ENCODE results near the gene DIS3L2.

DIS3L2 gene

GRCh38 chr2:232341739-232342126 is 380.2 kb downstream of the DIS3L2 start:
- no peak overlapping the region for H2AFZ ChIP-seq (ENCODE audit: low read length)
- no peaks in the 10 kb centered on the region for H3K9me3 ChIP-seq (ENCODE audit: insufficient read depth, low read depth, low read length)
- no peaks in the 10 kb centered on the region for H3K79me2 ChIP-seq (ENCODE audit: insufficient read depth, low read length)
- H3K9ac ChIP-seq (ENCODE audit: low read depth, low read length, poor library complexity, severe bottlenecking), result no peak overlapping the region
- no peaks in the 10 kb centered on the region for H3K9me2 ChIP-seq (replicated peaks; ENCODE audit: low read depth, low read length)
- H3K36me3 ChIP-seq (ENCODE audit: insufficient read depth, low read length), result no peaks in the 10 kb centered on the region
- no peaks in the 10 kb centered on the region for H4K20me1 ChIP-seq (ENCODE audit: insufficient read depth, low read length, poor library complexity, severe bottlenecking)
- H3K4me1 ChIP-seq (ENCODE audit: insufficient read depth, low read length, poor library complexity, severe bottlenecking), result no peaks in the 10 kb centered on the region
- H3F3A ChIP-seq (ENCODE audit: low read depth), result no peaks in the 10 kb centered on the region
- TF ChIP-seq EZH2phosphoT487 (IDR thresholded peaks at IDR 0.05; ENCODE audit: borderline replicate concordance) (no peak), CTCF (conservative IDR thresholded peaks at IDR 0.05; ENCODE audit: low read length) (no peak)
- H3K4me2 ChIP-seq (ENCODE audit: low read depth, low read length, poor library complexity, severe bottlenecking), result no peak overlapping the region
- H3K4me3 ChIP-seq (ENCODE audit: low read length, poor library complexity, severe bottlenecking), result no peak overlapping the region
- H3K27me3 ChIP-seq (ENCODE audit: insufficient read depth, low read length, poor library complexity, severe bottlenecking), result no peaks in the 10 kb centered on the region

- H3K4me1 ChIP-seq (ENCODE audit: insufficient read depth, low read length, poor library complexity, severe bottlenecking), result no peaks in the 10 kb centered on the region
- H3K27me3 ChIP-seq (ENCODE audit: insufficient read depth, low read length, poor library complexity, severe bottlenecking), result no peaks in the 10 kb centered on the region
Observed at GRCh38 chr2:232342635-232343565, 381.4 kb downstream of the DIS3L2 start.

GRCh38 chr2:232343821-232344220 is 382.3 kb downstream of the DIS3L2 start:
- Histone ChIP-seq H3K9me2 (replicated peaks; ENCODE audit: low read depth, low read length) (no peaks in the 10 kb centered on the region), H3K27me3 (ENCODE audit: insufficient read depth, low read length, poor library complexity, severe bottlenecking) (no peaks in the 10 kb centered on the region), H4K20me1 (ENCODE audit: insufficient read depth, low read length, poor library complexity, severe bottlenecking) (no peaks in the 10 kb centered on the region), H3K4me3 (ENCODE audit: low read length, poor library complexity, severe bottlenecking) (no peak overlapping the region), H3K9me3 (ENCODE audit: insufficient read depth, low read depth, low read length) (no peaks in the 10 kb centered on the region), H3K4me2 (ENCODE audit: low read depth, low read length, poor library complexity, severe bottlenecking) (no peak overlapping the region), H3K36me3 (ENCODE audit: insufficient read depth, low read length) (no peaks in the 10 kb centered on the region), H2AFZ (ENCODE audit: low read length) (no peak overlapping the region), H3K9ac (ENCODE audit: low read depth, low read length, poor library complexity, severe bottlenecking) (no peak overlapping the region), H3K4me1 (ENCODE audit: insufficient read depth, low read length, poor library complexity, severe bottlenecking) (peaks cover 2% of the 10 kb centered on the region), H3F3A (ENCODE audit: low read depth) (no peaks in the 10 kb centered on the region), H3K79me2 (ENCODE audit: insufficient read depth, low read length) (no peaks in the 10 kb centered on the region)
- TF ChIP-seq EZH2phosphoT487 (IDR thresholded peaks at IDR 0.05; ENCODE audit: borderline replicate concordance), result no peak
- no peak for TF ChIP-seq CTCF (conservative IDR thresholded peaks at IDR 0.05; ENCODE audit: low read length)

More at GRCh38 chr2:232342635-232343565, 381.4 kb downstream of the DIS3L2 start:
- Histone ChIP-seq H3K36me3 (ENCODE audit: insufficient read depth, low read length) (no peaks in the 10 kb centered on the region), H3K9me2 (replicated peaks; ENCODE audit: low read depth, low read length) (no peaks in the 10 kb centered on the region), H3F3A (ENCODE audit: low read depth) (no peaks in the 10 kb centered on the region), H2AFZ (ENCODE audit: low read length) (no peak overlapping the region), H4K20me1 (ENCODE audit: insufficient read depth, low read length, poor library complexity, severe bottlenecking) (no peaks in the 10 kb centered on the region), H3K4me2 (ENCODE audit: low read depth, low read length, poor library complexity, severe bottlenecking) (no peak overlapping the region), H3K4me3 (ENCODE audit: low read length, poor library complexity, severe bottlenecking) (no peak overlapping the region), H3K9ac (ENCODE audit: low read depth, low read length, poor library complexity, severe bottlenecking) (no peak overlapping the region), H3K9me3 (ENCODE audit: insufficient read depth, low read depth, low read length) (no peaks in the 10 kb centered on the region), H3K79me2 (ENCODE audit: insufficient read depth, low read length) (no peaks in the 10 kb centered on the region)
- TF ChIP-seq CTCF (conservative IDR thresholded peaks at IDR 0.05; ENCODE audit: low read length), result no peak
- TF ChIP-seq EZH2phosphoT487 (IDR thresholded peaks at IDR 0.05; ENCODE audit: borderline replicate concordance), result no peak
